ENCODE data around the gene NISCH. TPM values are rescaled to one million over a fixed set of nuclear protein-coding genes. Genes with fewer than 3 reads are reported as not detected.

Gene NISCH
- total and polyA plus RNA-seq, 2 donors (not counting 3 experiments of a cell fraction or from before 2014, with no cell fraction given): 156 to 178 TPM

GRCh38 chr3:52493232-52494017, 38.0 kb downstream of the NISCH start:
- no peak for DNase-seq (ENCODE audit: low read depth, low spot score)
- H3K9me1 ChIP-seq (replicated peaks; ENCODE audit: control insufficient read depth, extremely low read depth, insufficient read depth, low read length): no peaks in the 10 kb centered on the region
- no peaks in the 10 kb centered on the region for H3K27me3 ChIP-seq (ENCODE audit: control insufficient read depth in 2 of 2, insufficient read depth in 2 of 2, low read length in 2 of 2)
- H3K9ac ChIP-seq (replicated peaks; ENCODE audit: extremely low read depth, insufficient read depth, low read length): no peak overlapping the region
- H3K4me3 ChIP-seq (replicated peaks in 1 of 3; ENCODE audit: insufficient read depth in 1 of 3, low read depth in 1 of 3, low read length in 3 of 3): no peak overlapping the region
- peaks cover 6 to 36% of the 10 kb centered on the region in 2 experiments for H3K36me3 ChIP-seq (ENCODE audit: control insufficient read depth in 2 of 2, extremely low read depth in 1 of 2, insufficient read depth in 2 of 2, low read length in 2 of 2)
- dilution Hi-C loops (cut with MboI; ENCODE audit: extremely low pct_ligation_motif_present, low sequenced_read_pairs) (no loop called here), intact Hi-C loops (cut with micrococcal nuclease) (no loop called here)
- POLR2A ChIA-PET: no interaction called here
- CTCF ChIA-PET: interaction anchor here (4.9 kb wide), 1 partner anchor 22 kb away, joined by 29 read pairs; no protein-coding TSS in a partner anchor
- no peak for TF ChIP-seq MYC (IDR thresholded peaks at IDR 0.05; ENCODE audit: low read depth, low read length)
- TF ChIP-seq POLR2A (IDR thresholded peaks at IDR 0.05; ENCODE audit: low read depth, low read length): no peak
- no peak for TF ChIP-seq EZH2 (IDR thresholded peaks at IDR 0.05; ENCODE audit: borderline replicate concordance, low read depth, low read length, severe bottlenecking)
- no peak for TF ChIP-seq CTCF (IDR thresholded peaks at IDR 0.05; ENCODE audit: extremely low read depth in 1 of 2, insufficient read depth in 1 of 2, low read depth in 1 of 2, low read length in 2 of 2)
- TF ChIP-seq JUN (IDR thresholded peaks at IDR 0.05; ENCODE audit: borderline replicate concordance, insufficient read depth, insufficient read length, low read depth): no peak
- TF ChIP-seq GATA2 (IDR thresholded peaks at IDR 0.05; ENCODE audit: insufficient read depth, insufficient read length, low read depth, low read length): no peak
- H3K9me3 ChIP-seq (replicated peaks; ENCODE audit: control insufficient read depth, insufficient read depth, low read length): no peaks in the 10 kb centered on the region
- no peak overlapping the region for H3K4me2 ChIP-seq (ENCODE audit: insufficient read depth, low read length)
- H3K79me2 ChIP-seq (ENCODE audit: control insufficient read depth, insufficient read depth, low read length): peaks cover 33% of the 10 kb centered on the region
- no peaks in the 10 kb centered on the region for H4K20me1 ChIP-seq (replicated peaks; ENCODE audit: control insufficient read depth, extremely low read depth, insufficient read depth, low read length)
- H2AFZ ChIP-seq (ENCODE audit: low read depth, low read length): no peak overlapping the region
- peaks cover 82% of the 10 kb centered on the region for H3K4me1 ChIP-seq (ENCODE audit: control insufficient read depth, extremely low read depth, insufficient read depth, low read length)
- FAIRE-seq: no peak
- BruUV-seq (replicated peaks): no TSS peak
- no peak overlapping the region for H3K27ac ChIP-seq (ENCODE audit: insufficient read depth, low read depth, low read length)

All from endothelial cell of umbilical vein (primary cell).